SU-DHL-6 (cell line): Measurements from ENCODE around the gene CD151.

Source experiments
- CTCF ChIP-seq: fragments of 200-600 bp; sonication (generic); IDR thresholded peaks from one replicate; pipeline ENCODE4 v1.5.1; 2017; ENCODE audit warnings: antibody characterized with exemption, mild to moderate bottlenecking, low read length, moderate library complexity; ENCODE audit not compliant: insufficient read depth, poor library complexity, severe bottlenecking
- EZH2phosphoT487 ChIP-seq: fragments of 200-600 bp; sonication (generic), shearing (Covaris generic); conservative IDR thresholded peaks from 2 replicates; pipeline ENCODE4 v1.6.1; 2018; ENCODE audit warnings: mild to moderate bottlenecking, antibody characterized with exemption, low read length, moderate library complexity, mixed read lengths

- TF ChIP-seq CTCF: no peak
- no peak for TF ChIP-seq EZH2phosphoT487
Observed at GRCh38 chr11:801097-801780, 31.5 kb upstream of the CD151 start.
